ENCODE measurements around the gene FBXW5.

The FBXW5 gene

GRCh38 chr9:136977649-136978072 lies 33.1 kb upstream of the FBXW5 start:
- no peak for DNase-seq (ENCODE audit: low read depth)

- DNase-seq (ENCODE audit: low read depth): no peak
Observed at GRCh38 chr9:136977223-136977622, 32.7 kb upstream of the FBXW5 start, which contains the start of gene PTGDS. PTGDS (plus strand) TSS chr9:136977504; CDS start chr9:136977579, 75 bp downstream.

- DNase-seq (ENCODE audit: low read depth): no peak
Observed at GRCh38 chr9:136975644-136976043, 31.1 kb upstream of the FBXW5 start.

DNA sequence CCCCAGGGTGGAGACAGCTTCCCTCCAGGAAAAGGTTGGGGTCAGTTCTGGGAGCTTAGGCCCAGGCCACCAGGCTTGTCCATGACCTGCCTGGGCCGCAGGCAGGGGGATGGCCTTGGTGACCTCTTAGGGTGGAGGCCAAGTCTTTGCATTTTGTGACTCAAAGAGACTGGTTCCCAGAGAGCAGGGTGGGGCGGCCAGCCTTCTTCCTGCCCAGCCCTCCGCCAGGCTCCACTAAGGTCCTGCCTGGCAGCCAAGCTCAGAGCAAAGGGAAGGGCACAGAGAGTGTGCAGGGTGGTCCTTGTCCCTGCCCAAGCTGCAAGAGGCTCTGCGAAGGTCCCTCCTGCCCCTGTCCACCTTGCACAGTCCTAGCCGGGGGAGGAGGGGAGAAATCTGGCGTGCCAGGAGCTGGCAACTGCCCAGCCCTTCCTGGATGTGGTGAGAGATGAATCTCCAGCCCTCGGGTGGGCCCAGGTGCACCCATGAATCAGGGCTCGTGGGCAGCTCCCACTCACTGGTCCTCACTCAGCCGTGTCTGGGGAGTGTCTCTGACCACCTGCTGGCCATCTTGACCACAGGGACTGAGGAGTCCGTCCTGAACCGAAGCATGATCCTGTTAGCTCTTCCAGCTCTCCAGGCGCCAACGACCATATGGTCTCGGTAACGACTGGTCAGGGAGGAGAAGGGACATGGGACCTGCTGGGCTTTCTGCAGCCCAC lies 30.4 kb upstream of the FBXW5 start:
- no peak for DNase-seq (ENCODE audit: low read depth)

- DNase-seq (ENCODE audit: low read depth): no peak
Observed at GRCh38 chr9:136973618-136974617, 29.4 kb upstream of the FBXW5 start.

- no peak for DNase-seq (ENCODE audit: low read depth)
Observed at GRCh38 chr9:136972743-136973142, 28.2 kb upstream of the FBXW5 start.

DNA sequence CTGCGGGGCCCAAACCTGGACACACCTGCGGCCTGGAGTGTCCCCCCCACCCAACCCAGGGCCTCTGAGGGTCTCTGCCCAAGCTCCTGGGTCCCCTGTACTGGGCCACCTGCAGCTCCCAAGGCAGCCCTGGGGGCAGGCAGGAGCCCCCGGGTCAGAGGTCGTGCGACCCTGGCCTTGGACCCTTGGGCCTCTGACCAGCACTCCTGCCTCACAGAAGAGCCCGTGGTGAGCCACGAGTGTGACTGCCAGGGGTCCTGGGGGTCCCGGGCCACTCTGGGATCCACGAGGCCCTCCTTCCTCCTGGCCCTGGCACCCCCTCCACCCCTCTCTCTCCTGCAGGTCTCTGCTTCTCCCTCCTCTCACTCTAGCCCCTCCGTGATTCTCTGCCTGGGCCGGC lies 27.8 kb upstream of the FBXW5 start:
- DNase-seq (ENCODE audit: low read depth): no peak

DNA sequence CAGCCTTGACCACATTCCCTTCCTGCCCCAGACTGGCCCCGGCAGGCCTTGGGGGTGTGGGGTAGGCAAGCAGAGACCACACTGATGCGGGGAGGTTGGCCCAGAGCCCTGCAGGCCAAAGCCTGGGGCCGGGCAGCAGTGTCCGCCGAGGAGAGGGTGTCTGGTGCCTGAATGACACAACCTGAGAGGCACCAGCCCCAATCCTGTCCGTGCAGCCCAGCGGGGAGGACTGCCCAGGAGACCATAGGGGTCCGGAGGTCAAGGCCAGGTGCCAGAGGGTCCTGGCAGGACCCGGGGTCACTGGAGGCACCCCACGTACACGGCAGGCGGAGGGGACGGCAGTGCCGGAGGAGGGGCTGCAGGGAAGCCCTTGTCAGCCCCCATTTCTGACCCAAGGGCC lies 27.2 kb upstream of the FBXW5 start:
- DNase-seq (ENCODE audit: low read depth): no peak

GRCh38 chr9:136970361-136970760 lies 25.8 kb upstream of the FBXW5 start:
- no peak for DNase-seq (ENCODE audit: low read depth)

DNA sequence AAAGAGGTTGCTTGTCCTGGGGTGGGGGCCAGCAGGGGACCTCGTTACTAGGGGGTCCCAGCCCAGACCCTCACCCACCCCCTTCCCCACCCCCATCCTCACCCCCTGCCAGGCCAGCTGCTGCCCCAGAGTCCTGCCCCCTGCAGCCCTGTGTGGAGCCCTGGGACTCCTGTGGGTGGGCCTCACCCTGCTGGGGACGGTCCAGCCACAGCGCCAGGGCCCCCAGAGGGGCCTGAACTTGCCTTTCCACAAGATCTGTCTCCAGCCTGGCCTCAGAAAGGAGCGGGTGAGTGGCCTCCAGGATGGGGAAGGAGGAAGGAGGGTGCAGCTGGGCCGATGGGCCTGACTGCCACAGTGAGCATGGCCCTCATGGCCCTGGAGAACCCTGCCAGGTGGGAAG lies 25.2 kb upstream of the FBXW5 start:
- no peak for DNase-seq (ENCODE audit: low read depth)

GRCh38 chr9:136969150-136969549 lies 24.6 kb upstream of the FBXW5 start:
- DNase-seq (ENCODE audit: low read depth): no peak

DNA sequence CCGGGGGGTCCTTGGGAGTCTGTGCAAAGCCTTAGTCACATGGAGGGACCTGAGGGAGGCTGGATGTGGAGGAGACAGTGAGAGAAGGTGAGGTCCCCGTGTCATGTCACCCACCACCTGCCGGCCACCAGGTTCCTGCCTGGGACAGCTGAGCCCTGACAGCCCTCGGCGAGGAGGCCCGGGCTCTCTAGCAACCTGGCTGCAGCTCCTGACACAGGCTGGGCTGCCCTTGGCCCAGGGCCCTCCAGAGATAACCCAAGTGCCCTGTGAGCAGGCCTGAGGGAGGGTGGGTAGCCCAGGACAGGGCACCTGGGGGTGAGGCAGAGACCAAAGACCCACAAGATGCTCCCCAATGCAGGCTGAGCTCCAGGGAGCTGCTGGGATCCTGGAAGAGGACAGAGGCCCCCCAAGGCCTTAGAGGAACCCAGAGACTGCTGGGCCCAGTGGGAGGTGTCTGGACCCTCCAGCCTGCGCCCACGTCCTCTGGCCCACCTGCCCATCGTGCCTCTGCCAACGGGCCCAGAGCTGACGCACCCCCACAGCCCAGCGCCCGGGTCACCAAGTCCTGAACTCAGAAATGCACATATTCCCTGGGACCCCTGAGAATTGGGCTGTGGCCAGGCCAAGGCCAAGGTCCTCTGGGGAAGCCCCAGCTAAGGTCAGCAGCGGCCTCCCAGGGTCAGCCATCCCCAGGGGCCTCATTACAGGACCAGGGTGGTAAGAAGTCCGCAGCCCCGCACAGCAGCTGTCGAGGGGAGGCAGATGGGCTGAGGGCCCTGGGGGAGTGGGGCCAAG lies 24.0 kb upstream of the FBXW5 start:
- DNase-seq (ENCODE audit: low read depth): no peak

DNA sequence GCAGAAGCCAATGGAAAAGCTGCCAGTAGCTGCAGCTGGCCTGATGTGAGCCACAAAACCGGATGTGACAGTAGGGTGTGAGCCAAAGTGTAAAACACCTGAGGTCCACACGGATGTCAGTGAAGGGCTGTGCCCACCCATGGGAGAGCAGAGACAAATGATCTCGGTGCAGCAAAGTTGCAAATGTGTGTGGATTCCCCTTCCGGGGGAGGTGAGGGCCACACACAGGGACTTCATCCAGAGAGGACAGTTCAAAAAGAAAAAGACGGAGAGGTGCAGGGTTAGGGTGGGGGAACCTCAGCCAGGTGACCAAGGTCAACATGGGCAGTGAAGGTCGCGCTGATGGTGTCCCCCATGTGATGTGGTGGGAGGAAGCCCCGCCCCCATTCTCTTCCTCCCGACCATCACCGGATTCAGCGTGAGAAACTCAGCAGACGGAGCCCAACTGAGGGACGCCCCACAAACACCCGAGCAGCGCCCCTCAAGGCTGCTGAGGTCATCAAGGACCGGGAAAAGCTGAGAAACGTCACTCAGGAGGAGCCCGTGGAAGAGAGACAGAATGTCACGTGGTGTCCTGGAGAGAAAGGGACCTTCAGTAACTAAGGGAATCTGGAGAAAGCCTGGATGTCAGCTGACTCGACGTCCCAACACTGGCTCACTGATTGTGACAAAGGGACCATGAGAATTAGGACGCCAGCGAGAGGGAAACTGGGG lies 21.4 kb upstream of the FBXW5 start:
- DNase-seq (ENCODE audit: low read depth): no peak

DNA sequence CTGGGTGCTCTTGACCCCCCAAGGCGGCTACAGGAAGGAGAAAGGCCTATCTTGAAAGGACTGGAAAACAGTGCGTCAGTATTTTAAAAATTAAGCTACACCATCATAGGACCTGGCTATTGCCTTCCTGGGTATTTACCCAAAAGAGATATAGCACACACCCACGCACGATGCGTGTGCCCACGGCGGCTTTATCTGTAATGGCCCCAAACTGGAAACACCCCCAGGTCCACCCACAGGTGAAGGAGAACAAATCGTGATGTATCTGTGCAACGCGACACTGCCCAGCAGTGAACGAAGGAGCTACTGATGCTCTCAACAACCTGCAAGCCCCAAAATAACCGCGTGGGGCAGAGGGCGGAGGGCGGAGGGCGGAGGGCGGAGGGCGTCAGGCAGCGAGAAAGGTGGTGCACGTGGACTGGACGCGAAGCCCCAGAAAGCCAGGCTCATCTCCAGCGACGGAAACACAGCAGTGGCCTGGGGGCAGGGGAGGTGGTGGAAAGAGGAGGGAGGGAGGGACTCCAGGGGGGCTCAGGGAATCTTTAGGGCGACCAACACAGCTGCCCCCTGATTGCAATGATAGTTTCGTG lies 20.4 kb upstream of the FBXW5 start:
- DNase-seq (ENCODE audit: low read depth): no peak

DNA sequence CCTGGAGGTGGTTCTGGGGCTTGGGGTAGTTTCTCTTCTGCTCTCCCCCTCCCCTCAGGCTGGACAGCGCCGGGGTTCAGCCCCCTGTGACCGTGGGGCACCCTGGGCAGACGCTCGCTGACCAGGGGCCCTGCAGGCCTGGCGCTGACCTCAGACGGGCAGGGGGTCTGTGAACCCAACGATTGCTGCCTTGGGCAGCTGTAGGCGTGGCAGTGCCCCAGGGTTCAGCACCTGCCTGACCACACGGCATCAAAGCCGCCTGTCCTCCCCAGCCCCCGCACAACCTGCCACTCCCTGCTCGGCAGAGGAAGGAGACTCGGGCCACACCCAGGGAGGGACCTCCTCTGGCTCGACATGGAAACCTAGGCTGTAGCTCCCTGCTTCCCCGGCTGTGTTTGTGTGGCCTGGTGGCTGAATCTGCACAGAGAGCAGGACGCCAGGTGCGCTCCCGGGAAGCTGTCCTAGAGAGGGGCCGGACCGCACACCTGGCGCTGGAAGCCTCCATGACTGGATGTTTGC lies 19.7 kb upstream of the FBXW5 start:
- no peak for DNase-seq (ENCODE audit: low read depth)

DNA sequence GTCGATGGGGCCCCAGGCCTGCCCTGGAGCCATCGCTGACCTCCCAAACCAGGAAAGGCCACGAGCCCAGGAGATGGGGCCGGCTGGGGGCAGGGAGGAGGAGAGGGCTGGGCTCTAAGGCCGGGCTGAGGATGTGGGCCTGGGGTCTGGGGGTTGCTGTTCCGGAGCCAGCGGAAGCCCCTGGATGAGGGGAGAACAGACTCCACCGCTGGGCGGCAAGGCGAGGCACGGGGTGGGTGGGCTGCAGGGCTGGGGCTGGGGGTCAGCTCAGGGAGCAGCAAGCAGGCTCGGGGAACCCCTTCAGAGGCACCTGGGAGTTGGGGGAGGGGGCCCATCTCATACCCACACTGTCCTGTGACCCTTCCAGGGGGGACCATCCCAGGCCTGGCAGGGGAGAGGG lies 19.2 kb upstream of the FBXW5 start:
- no peak for DNase-seq (ENCODE audit: low read depth)

- no peak for DNase-seq (ENCODE audit: low read depth)
Observed at GRCh38 chr9:136963341-136963740, 18.8 kb upstream of the FBXW5 start.

DNA sequence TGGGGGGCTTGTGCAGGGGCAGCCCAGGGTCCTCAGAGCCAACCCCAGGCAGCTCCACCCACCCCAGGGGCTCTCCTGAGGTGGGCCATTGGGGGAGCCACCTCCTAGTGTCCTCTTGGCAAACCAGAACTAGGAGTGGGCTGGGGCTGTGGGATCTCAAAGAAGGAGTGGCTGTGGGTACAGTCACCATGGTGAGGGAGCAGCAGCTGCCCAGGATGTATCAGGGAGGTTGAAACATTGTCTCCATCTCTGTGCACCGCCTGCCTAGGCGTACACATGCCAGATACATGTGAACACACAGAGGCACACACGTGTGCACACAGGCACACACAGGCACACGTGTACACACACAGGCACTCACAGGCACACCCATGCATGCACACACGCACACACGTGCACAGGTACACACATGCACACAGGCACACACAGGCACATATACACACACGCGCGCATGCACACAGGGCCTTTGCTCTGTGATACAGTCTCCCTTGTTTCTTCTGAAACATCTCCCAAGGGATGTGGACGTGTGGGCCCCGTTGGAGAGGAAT lies 18.2 kb upstream of the FBXW5 start:
- no peak for DNase-seq (ENCODE audit: low read depth)

- DNase-seq (ENCODE audit: low read depth): no peak
Observed at GRCh38 chr9:136962163-136962562, 17.6 kb upstream of the FBXW5 start.

DNA sequence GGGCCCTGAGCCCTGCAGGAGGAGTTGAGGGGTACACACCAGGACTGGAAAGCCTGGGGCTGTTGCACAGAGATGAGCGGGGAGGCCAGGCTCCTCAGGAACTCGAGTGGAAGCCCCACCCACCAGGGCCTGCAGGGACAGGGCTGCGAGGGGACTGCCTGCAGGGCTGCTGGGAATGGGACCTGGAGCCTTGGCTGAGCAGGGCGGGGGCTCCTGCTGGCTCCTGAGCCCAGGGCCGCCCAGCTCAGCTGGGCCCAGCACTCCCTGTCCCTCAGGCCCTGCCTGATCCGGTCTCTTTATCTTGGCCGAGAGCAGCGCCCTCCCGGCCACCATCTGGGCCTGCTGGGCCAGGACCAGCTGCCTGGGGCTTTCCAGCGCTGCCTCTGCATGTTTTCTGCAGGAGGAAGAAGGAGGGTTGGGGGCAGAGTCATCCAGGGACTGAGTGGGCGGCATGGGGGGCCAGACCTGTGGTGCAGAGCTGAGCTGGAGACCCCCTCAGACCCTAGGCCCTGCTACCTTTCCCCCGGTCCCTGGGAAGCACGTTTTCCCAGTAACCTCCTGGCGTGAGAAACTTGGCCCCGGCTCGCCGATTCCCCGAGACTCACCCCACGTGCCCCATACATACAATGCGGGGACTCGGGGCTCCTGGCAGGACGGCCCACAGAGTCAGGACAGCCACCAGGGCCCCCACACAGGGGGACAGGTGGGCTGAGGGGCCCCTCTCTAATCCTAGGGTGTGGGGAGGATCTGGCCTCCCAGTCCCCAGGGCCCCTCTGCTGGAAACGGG lies 16.9 kb upstream of the FBXW5 start:
- DNase-seq (ENCODE audit: low read depth): no peak

Measured in stimulated activated CD8-positive, alpha-beta memory T cell treated with anti-CD3 and anti-CD28 coated beads, Interleukin-12 subunit alpha, Interleukin-12 subunit beta, amount 100 ng/mL, for 1 hour (primary cell).